GM12878 (cell line): ENCODE data around the gene ZNF780B. TPM values are rescaled to one million over a fixed set of nuclear protein-coding genes. Genes with fewer than 3 reads are reported as not detected.

Source experiments
- ATAC-seq: fragments of 200-7000 bp; cut with Tn5 transposase; 3 replicates; pipeline ENCODE4 v1.9.1; 2020; ENCODE audit warnings: mild to moderate bottlenecking, moderate library complexity
- BruUV-seq: library from RNA; stranded (reverse); fragments of 400-500 nt; replicated peaks from 2 replicates; lab custom pipeline; 2021; lab: Mats Ljungman, UMichigan
- CTCF ChIA-PET: fragments of 300-600 bp; sonication (Branson Sonifier 250); formaldehyde crosslinking; extraction: SDS; loops from one replicate; lab custom pipeline; 2021; ENCODE audit warnings: inconsistent platforms; lab: Yijun Ruan, JAX
- POLR2A ChIA-PET: fragments of 350-600 bp; formaldehyde crosslinking; extraction: SDS; loops from one replicate; lab custom pipeline; 2021; ENCODE audit warnings: inconsistent platforms; lab: Charles Lee
- RAD21 ChIA-PET: fragments of 300-600 bp; sonication (Branson Sonifier 250); formaldehyde crosslinking; loops from one replicate; lab custom pipeline; 2023; ENCODE audit warnings: antibody characterized with exemption; ENCODE audit not compliant: unreplicated experiment; lab: Charles Lee
- SMC1A ChIA-PET: fragments of 300-600 bp; sonication (Branson Sonifier 250); formaldehyde crosslinking; loops from one replicate; lab custom pipeline; 2023; ENCODE audit not compliant: unreplicated experiment, uncharacterized antibody; lab: Charles Lee
- DNase-seq: peaks from one replicate; pipeline ENCODE4 v3.0.0-alpha.2; 2011; ENCODE audit warnings: low read depth, low spot score
- FAIRE-seq: peaks from 3 replicates; lab custom pipeline; 2011; peaks lifted over from hg19 to GRCh38; lab: Jason Lieb, UNC
- H2AFZ ChIP-seq: 2 replicates; pipeline ENCODE4 v1.6.0; 2011; ENCODE audit warnings: low read depth, low read length, control low read depth; ENCODE audit not compliant: control insufficient read depth
- H3K27ac ChIP-seq: 2 replicates; pipeline ENCODE4 v1.5.1; 2011; ENCODE audit warnings: control low read depth; ENCODE audit not compliant: control insufficient read depth, insufficient read depth
- H3K27me3 ChIP-seq, 2 experiments: replicated peaks in 1 of 2; 2 replicates each; pipeline versions ENCODE4 v1.6.0 to v1.6.1; 2011; ENCODE audit warnings: low read length in 1 of 2; ENCODE audit not compliant: control insufficient read depth in 2 of 2, insufficient read depth in 2 of 2
- H3K36me3 ChIP-seq, 2 experiments: 2 replicates each; pipeline ENCODE4 v1.5.1; 2011; ENCODE audit warnings: low read length in 1 of 2; ENCODE audit not compliant: control insufficient read depth in 2 of 2, insufficient read depth in 2 of 2
- H3K4me1 ChIP-seq: 2 replicates; pipeline ENCODE4 v1.6.1; 2011; ENCODE audit warnings: mild to moderate bottlenecking, low read length, moderate library complexity, mixed read lengths; ENCODE audit not compliant: control insufficient read depth, insufficient read depth
- H3K4me2 ChIP-seq: 2 replicates; pipeline ENCODE4 v1.6.0; 2011; ENCODE audit warnings: control low read depth; ENCODE audit not compliant: control insufficient read depth, insufficient read depth
- H3K4me3 ChIP-seq: fragments of 200-600 bp; sonication (generic); 2 replicates; pipeline ENCODE4 v1.5.1; 2016
- H3K79me2 ChIP-seq: 2 replicates; pipeline ENCODE4 v1.6.0; 2011; ENCODE audit warnings: low read length; ENCODE audit not compliant: control insufficient read depth, insufficient read depth
- H3K9ac ChIP-seq: 2 replicates; pipeline ENCODE4 v1.8.0; 2011; ENCODE audit warnings: low read length, control low read depth, mixed read lengths; ENCODE audit not compliant: control insufficient read depth, insufficient read depth
- H3K9me3 ChIP-seq: replicated peaks from 3 replicates; pipeline ENCODE4 v1.5.1; 2011; ENCODE audit warnings: mild to moderate bottlenecking, low read length; ENCODE audit not compliant: control insufficient read depth, insufficient read depth
- H4K20me1 ChIP-seq: 2 replicates; pipeline ENCODE4 v1.6.0; 2011; ENCODE audit not compliant: control insufficient read depth, insufficient read depth
- FOS ChIP-seq: IDR thresholded peaks from 3 replicates; pipeline ENCODE4 v1.6.1; 2011; ENCODE audit warnings: borderline replicate concordance; ENCODE audit not compliant: insufficient read length; ENCODE audit errors: extremely low read depth
- GATAD2B ChIP-seq: fragments of 450-650 bp; conservative IDR thresholded peaks from 2 replicates; pipeline ENCODE4 v1.6.1; 2017; ENCODE audit warnings: low read depth, mild to moderate bottlenecking, moderate library complexity
- NFYA ChIP-seq: IDR thresholded peaks from 2 replicates; pipeline ENCODE4 v1.6.1; 2011; ENCODE audit warnings: low read depth, mild to moderate bottlenecking, low read length, improper control_type of control experiment, borderline replicate concordance
- WGBS: methylation state at CpG from one replicate; pipeline ENCODE4 v1.1.6; 2016; ENCODE audit warnings: low lambda C conversion rate; ENCODE audit not compliant: insufficient replicate concordance, insufficient coverage; ENCODE audit errors: missing lambda C conversion rate; 5-methylcytosine and 5-hydroxymethylcytosine counted together
- in situ Hi-C: fragments of 300-500 bp; cut with MboI; formaldehyde crosslinking; loops from 9 replicates; pipeline ENCODE4 v1.14.3; 2018; ENCODE audit warnings: mixed read lengths
- intact Hi-C: fragments of 100-400 bp; cut with micrococcal nuclease; formaldehyde crosslinking; loops from one replicate; pipeline ENCODE4 v1.14.2; 2022; ENCODE audit not compliant: unreplicated experiment
- polyA plus RNA-seq, 11 experiments: library from polyadenylated mRNA; depleted of rRNA in 4 of 11; unstranded in 6 of 11; stranded (reverse) in 5 of 11; fragments of >200 nt; fragmentation: Nextera tagmentation in 4 of 11; fragmentation: Illumina TruSeq in 1 of 11; extraction: Ambion mirVana in 4 of 11; extraction: Trizol in 1 of 11; gene quantifications; 1 replicate in 1 of 11; 2 replicates in 10 of 11; pipeline versions ENCODE4 v1.2.1 to v1.2.3, GENCODE V29; 2011 to 2016; ENCODE audit warnings: inconsistent platforms in 2 of 11, missing spikeins in 2 of 11, low read depth in 1 of 11
- total RNA-seq, 4 experiments: library from RNA; depleted of rRNA in 3 of 4; stranded (reverse); fragments of >200 nt in 3 of 4; fragmentation: Illumina TruSeq in 1 of 4; extraction: Trizol in 1 of 4; gene quantifications; 2 replicates each; pipeline versions ENCODE4 v1.2.1 to v1.2.3, GENCODE V29; 2013 to 2021
- TF ChIP-seq, protein P1 (sequence below): fragments of 450-650 bp; IDR thresholded peaks from 2 replicates; pipeline ENCODE4 v1.6.1; 2016; ENCODE audit warnings: mild to moderate bottlenecking

The ZNF780B gene
- total and polyA plus RNA-seq, 10 of the 15 experiments (the other 5 are each of a cell fraction or from before 2014, with no cell fraction given), result 7.3 to 24.0 (median 12.3) TPM

DNA sequence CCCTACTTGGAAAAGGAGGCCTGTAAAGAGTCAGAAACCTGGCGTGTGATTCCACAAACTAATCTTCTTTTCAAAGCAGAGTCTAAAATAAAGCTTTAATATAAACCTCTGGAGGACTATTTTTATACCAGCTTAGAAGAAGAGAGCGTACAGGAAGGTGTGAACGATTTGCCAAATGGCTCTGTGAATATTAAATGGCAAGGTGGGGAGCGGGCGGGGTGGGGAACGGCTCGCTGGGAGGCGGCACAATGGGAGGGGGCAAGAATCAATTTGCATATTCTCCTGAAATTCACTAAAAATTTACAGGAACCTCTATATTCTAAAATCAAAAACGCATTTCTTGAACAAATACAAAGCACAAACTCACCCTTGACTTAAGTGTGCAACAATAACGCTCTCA lies 982 bp downstream of the ZNF780B start:
- no peak for ATAC-seq
- no peak overlapping the region for H2AFZ ChIP-seq
- CTCF ChIA-PET, result interaction anchor here (1.0 to 1.5 kb wide), 3 partner anchors 54 to 163 kb away, joined by 3 to 4 read pairs (median 4); partner anchors contain the start of gene TTC9B
- TF ChIP-seq FOS, result no peak
- no peak for TF ChIP-seq NFYA
- TF ChIP-seq GATAD2B, result no peak
- TF ChIP-seq, protein P1, sequence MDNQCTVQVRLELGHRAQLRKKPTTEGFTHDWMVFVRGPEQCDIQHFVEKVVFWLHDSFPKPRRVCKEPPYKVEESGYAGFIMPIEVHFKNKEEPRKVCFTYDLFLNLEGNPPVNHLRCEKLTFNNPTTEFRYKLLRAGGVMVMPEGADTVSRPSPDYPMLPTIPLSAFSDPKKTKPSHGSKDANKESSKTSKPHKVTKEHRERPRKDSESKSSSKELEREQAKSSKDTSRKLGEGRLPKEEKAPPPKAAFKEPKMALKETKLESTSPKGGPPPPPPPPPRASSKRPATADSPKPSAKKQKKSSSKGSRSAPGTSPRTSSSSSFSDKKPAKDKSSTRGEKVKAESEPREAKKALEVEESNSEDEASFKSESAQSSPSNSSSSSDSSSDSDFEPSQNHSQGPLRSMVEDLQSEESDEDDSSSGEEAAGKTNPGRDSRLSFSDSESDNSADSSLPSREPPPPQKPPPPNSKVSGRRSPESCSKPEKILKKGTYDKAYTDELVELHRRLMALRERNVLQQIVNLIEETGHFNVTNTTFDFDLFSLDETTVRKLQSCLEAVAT, result no peak
- TF ChIP-seq, all 136 proteins: peak for 0
- intact Hi-C loops, result no loop called here
- no peak for FAIRE-seq
- Histone ChIP-seq H3K27me3 (no peaks in the 10 kb centered on the region), H4K20me1 (no peaks in the 10 kb centered on the region), H3K27ac (no peak overlapping the region), H3K9ac (peak overlapping the region; percentile 74; the same call in 1 of the 2 replicates), H3K4me2 (peak overlapping the region; percentile 73), H3K9me3 (peaks cover 15% of the 10 kb centered on the region; the same call in 2 of the 3 replicates), H3K4me3 (peak overlapping the region; percentile 72), H3K4me1 (no peaks in the 10 kb centered on the region; the same call in 1 of the 2 replicates), H3K36me3 (no peaks in the 10 kb centered on the region; a peak in 1 of 4 replicates), H3K79me2 (peaks cover 20% of the 10 kb centered on the region)
- RAD21 ChIA-PET, result interaction anchor here (1.0 to 1.8 kb wide), 5 partner anchors 35 to 111 kb away, joined by 3 to 10 read pairs (median 5); partner anchors contain the start of genes PSMC4, ZNF546 and ZNF780A
- in situ Hi-C loops, result no loop called here
- DNase-seq, result no peak
- SMC1A ChIA-PET, result interaction anchor here (1.0 to 2.9 kb wide), 3 partner anchors 30 to 85 kb away, joined by 3 to 17 read pairs (median 3); partner anchors contain the start of gene PSMC4
- POLR2A ChIA-PET, result no interaction called here
- 81% methylated on average over 10 of the region's 10 CpGs for WGBS
- no TSS peak for BruUV-seq
